Measurements from ENCODE around the gene CALHM6.

- TF ChIP-seq CTCF (conservative IDR thresholded peaks at IDR 0.05; ENCODE audit: low read depth in 2 of 2): no peak
- TF ChIP-seq EZH2phosphoT487 (IDR thresholded peaks at IDR 0.05; ENCODE audit: unreplicated experiment): no peak
- no peak for TF ChIP-seq POLR2AphosphoS5 (IDR thresholded peaks at IDR 0.05; ENCODE audit: low read depth)
- TF ChIP-seq CREB1 (CRISPR knock-in tag; IDR thresholded peaks at IDR 0.05; ENCODE audit: low read depth): no peak
- no peak for TF ChIP-seq EZH2 (IDR thresholded peaks at IDR 0.05; ENCODE audit: low read depth, unreplicated experiment)
- TF ChIP-seq ZNF114 (CRISPR knock-in tag; IDR thresholded peaks at IDR 0.05): no peak
- TF ChIP-seq REST (IDR thresholded peaks at IDR 0.05; ENCODE audit: unreplicated experiment): no peak
- TF ChIP-seq JUNB (IDR thresholded peaks at IDR 0.05; ENCODE audit: unreplicated experiment): no peak
- TF ChIP-seq ETS1 (IDR thresholded peaks at IDR 0.05): no peak
These were observed 46.1 kb downstream of the CALHM6 start for GRCh38 chr6:116507324-116507723.
